Keratinocyte (primary cell): ENCODE measurements around the gene QSOX2. TPM values are rescaled to one million over a fixed set of nuclear protein-coding genes. Genes with fewer than 3 reads are reported as not detected.

Experiments
- DNase-seq: peaks from one replicate; pipeline ENCODE4 v3.0.0-alpha.2; 2011; ENCODE audit warnings: low read depth, missing footprints, low spot score
- FAIRE-seq: peaks from 2 replicates; lab custom pipeline; 2011; peaks lifted over from hg19 to GRCh38; lab: Jason Lieb, UNC
- H2AFZ ChIP-seq: 2 replicates; pipeline ENCODE4 v1.6.0; 2012; ENCODE audit warnings: low read length, control low read depth, inconsistent platforms; ENCODE audit not compliant: control insufficient read depth
- H3K27ac ChIP-seq: 2 replicates; pipeline ENCODE4 v1.5.1; 2011; ENCODE audit warnings: low read length; ENCODE audit not compliant: control insufficient read depth, insufficient read depth
- H3K27me3 ChIP-seq: 3 replicates; pipeline ENCODE4 v1.6.0; 2011; ENCODE audit warnings: low read length; ENCODE audit not compliant: control insufficient read depth, insufficient read depth; ENCODE audit errors: extremely low read depth
- H3K36me3 ChIP-seq, 2 experiments: 2 replicates in 1 of 2; 3 replicates in 1 of 2; pipeline ENCODE4 v1.5.1; 2011; ENCODE audit warnings: low read length in 2 of 2, mild to moderate bottlenecking in 1 of 2; ENCODE audit not compliant: control insufficient read depth in 2 of 2, insufficient read depth in 2 of 2; ENCODE audit errors: extremely low read depth in 1 of 2
- H3K4me1 ChIP-seq: 3 replicates; pipeline ENCODE4 v1.5.1; 2011; ENCODE audit warnings: low read length; ENCODE audit not compliant: control insufficient read depth, insufficient read depth; ENCODE audit errors: extremely low read depth
- H3K4me2 ChIP-seq: 3 replicates; pipeline ENCODE4 v1.6.0; 2011; ENCODE audit warnings: low read depth, low read length; ENCODE audit not compliant: control insufficient read depth, insufficient read depth; ENCODE audit errors: extremely low read depth
- H3K4me3 ChIP-seq, 3 experiments: fragments of 200-600 bp in 1 of 3; sonication (generic) in 1 of 3; 2 replicates in 2 of 3; 3 replicates in 1 of 3; pipeline ENCODE4 v1.5.1; 2011 to 2016; ENCODE audit warnings: low read length in 3 of 3, mild to moderate bottlenecking in 3 of 3, control low read depth in 2 of 3, inconsistent platforms in 1 of 3, low read depth in 1 of 3, mixed read lengths in 1 of 3, mixed run types in 1 of 3, moderate library complexity in 1 of 3; ENCODE audit not compliant: control insufficient read depth in 2 of 3, insufficient read depth in 2 of 3; ENCODE audit errors: extremely low read depth in 1 of 3
- H3K79me2 ChIP-seq: 2 replicates; pipeline ENCODE4 v1.6.0; 2012; ENCODE audit warnings: low read length; ENCODE audit not compliant: control insufficient read depth, insufficient read depth
- H3K9ac ChIP-seq: 3 replicates; pipeline ENCODE4 v1.6.0; 2011; ENCODE audit warnings: low read length; ENCODE audit not compliant: control insufficient read depth, insufficient read depth; ENCODE audit errors: extremely low read depth
- H3K9me1 ChIP-seq: 3 replicates; pipeline ENCODE4 v1.6.0; 2011; ENCODE audit warnings: low read length; ENCODE audit not compliant: control insufficient read depth, insufficient read depth; ENCODE audit errors: extremely low read depth
- H3K9me3 ChIP-seq: 2 replicates; pipeline ENCODE4 v1.5.1; 2012; ENCODE audit warnings: low read depth, low read length; ENCODE audit not compliant: control insufficient read depth
- H4K20me1 ChIP-seq: 3 replicates; pipeline ENCODE4 v1.6.0; 2011; ENCODE audit warnings: low read length; ENCODE audit not compliant: control insufficient read depth, insufficient read depth; ENCODE audit errors: extremely low read depth
- EZH2 ChIP-seq: IDR thresholded peaks from one replicate; pipeline ENCODE4 v1.6.1; 2012; ENCODE audit warnings: inconsistent platforms, mild to moderate bottlenecking, low read length, moderate library complexity
- dilution Hi-C: fragments of 300-500 bp; cut with MboI; formaldehyde crosslinking; loops from one replicate; pipeline ENCODE4 v1.7.0; 2020; ENCODE audit warnings: low sequenced_read_pairs; ENCODE audit not compliant: extremely low pct_ligation_motif_present
- polyA plus RNA-seq, 5 experiments: library from polyadenylated mRNA; depleted of rRNA in 3 of 5; stranded (reverse) in 3 of 5; stranded (forward) in 1 of 5; unstranded in 1 of 5; fragments of >200 nt; gene quantifications; 1 replicate in 1 of 5; 2 replicates in 3 of 5; 3 replicates in 1 of 5; pipeline versions ENCODE4 v1.2.1 to v1.2.3, GENCODE V29; 2011 to 2012; ENCODE audit warnings: missing spikeins in 2 of 5, low read depth in 1 of 5, low replicate concordance in 1 of 5
- TF ChIP-seq, protein P1 (sequence below), 3 experiments: IDR thresholded peaks in 1 of 3; conservative IDR thresholded peaks in 1 of 3; optimal IDR thresholded peaks in 1 of 3; 2 replicates in 2 of 3; 3 replicates in 1 of 3; pipeline versions ENCODE3 to v1.5.1; 2011; ENCODE audit warnings: low read length in 3 of 3, mild to moderate bottlenecking in 3 of 3, moderate library complexity in 2 of 3, control low read depth in 1 of 3, inconsistent platforms in 1 of 3; ENCODE audit not compliant: insufficient read depth in 2 of 3; ENCODE audit errors: extremely low read depth in 1 of 3

Gene QSOX2
- polyA plus RNA-seq, 1 donor (not counting 4 experiments of a cell fraction or from before 2014, with no cell fraction given): 11.9 TPM

GRCh38 chr9:136276716-136277115, 31.1 kb upstream of the QSOX2 start:
- H3K9me1 ChIP-seq: no peaks in the 10 kb centered on the region
- H3K9me3 ChIP-seq: no peaks in the 10 kb centered on the region
- H3K27me3 ChIP-seq: peaks cover 37% of the 10 kb centered on the region
- H3K4me3 ChIP-seq: no peak overlapping the region
- no peak overlapping the region for H3K9ac ChIP-seq
- no peaks in the 10 kb centered on the region for H3K36me3 ChIP-seq
- no peak for TF ChIP-seq EZH2
- TF ChIP-seq, protein P1, sequence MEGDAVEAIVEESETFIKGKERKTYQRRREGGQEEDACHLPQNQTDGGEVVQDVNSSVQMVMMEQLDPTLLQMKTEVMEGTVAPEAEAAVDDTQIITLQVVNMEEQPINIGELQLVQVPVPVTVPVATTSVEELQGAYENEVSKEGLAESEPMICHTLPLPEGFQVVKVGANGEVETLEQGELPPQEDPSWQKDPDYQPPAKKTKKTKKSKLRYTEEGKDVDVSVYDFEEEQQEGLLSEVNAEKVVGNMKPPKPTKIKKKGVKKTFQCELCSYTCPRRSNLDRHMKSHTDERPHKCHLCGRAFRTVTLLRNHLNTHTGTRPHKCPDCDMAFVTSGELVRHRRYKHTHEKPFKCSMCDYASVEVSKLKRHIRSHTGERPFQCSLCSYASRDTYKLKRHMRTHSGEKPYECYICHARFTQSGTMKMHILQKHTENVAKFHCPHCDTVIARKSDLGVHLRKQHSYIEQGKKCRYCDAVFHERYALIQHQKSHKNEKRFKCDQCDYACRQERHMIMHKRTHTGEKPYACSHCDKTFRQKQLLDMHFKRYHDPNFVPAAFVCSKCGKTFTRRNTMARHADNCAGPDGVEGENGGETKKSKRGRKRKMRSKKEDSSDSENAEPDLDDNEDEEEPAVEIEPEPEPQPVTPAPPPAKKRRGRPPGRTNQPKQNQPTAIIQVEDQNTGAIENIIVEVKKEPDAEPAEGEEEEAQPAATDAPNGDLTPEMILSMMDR (optimal IDR thresholded peaks at IDR 0.05 in 1 of 3, IDR thresholded peaks at IDR 0.05 in 1 of 3, conservative IDR thresholded peaks at IDR 0.05 in 1 of 3; ENCODE audit: extremely low read depth in 1 of 3, insufficient read depth in 2 of 3, low read length in 3 of 3): no peak
- DNase-seq (no peak), FAIRE-seq (no peak)
- dilution Hi-C loops: no loop called here
- no peaks in the 10 kb centered on the region for H3K79me2 ChIP-seq
- no peaks in the 10 kb centered on the region for H4K20me1 ChIP-seq
- H3K4me1 ChIP-seq: no peaks in the 10 kb centered on the region
- no peak overlapping the region for H3K27ac ChIP-seq
- H2AFZ ChIP-seq: no peak overlapping the region
- no peak overlapping the region for H3K4me2 ChIP-seq

GRCh38 chr9:136275655-136276429, 30.2 kb upstream of the QSOX2 start:
- no peaks in the 10 kb centered on the region for H3K9me1 ChIP-seq
- no peaks in the 10 kb centered on the region for H3K9me3 ChIP-seq
- dilution Hi-C loops: no loop called here
- no peaks in the 10 kb centered on the region for H4K20me1 ChIP-seq
- H3K4me2 ChIP-seq: no peak overlapping the region
- H3K9ac ChIP-seq: no peak overlapping the region
- no peak for FAIRE-seq
- DNase-seq: no peak
- no peaks in the 10 kb centered on the region for H3K4me1 ChIP-seq
- H3K27ac ChIP-seq: no peak overlapping the region
- no peak for TF ChIP-seq EZH2
- TF ChIP-seq, protein P1 (optimal IDR thresholded peaks at IDR 0.05 in 1 of 3, IDR thresholded peaks at IDR 0.05 in 1 of 3, conservative IDR thresholded peaks at IDR 0.05 in 1 of 3; ENCODE audit: extremely low read depth in 1 of 3, insufficient read depth in 2 of 3, low read length in 3 of 3): no peak
- H3K79me2 ChIP-seq: no peaks in the 10 kb centered on the region
- H3K36me3 ChIP-seq: no peaks in the 10 kb centered on the region
- peaks cover 37% of the 10 kb centered on the region for H3K27me3 ChIP-seq
- H2AFZ ChIP-seq: no peak overlapping the region
- no peak overlapping the region for H3K4me3 ChIP-seq
